Fibroblast of lung (primary cell): ENCODE measurements around the gene RB1. TPM values are rescaled to one million over a fixed set of nuclear protein-coding genes. Genes with fewer than 3 reads are reported as not detected.

ENCODE experiments used
- DNase-seq, 2 donors: peaks; one replicate each; pipeline versions ENCODE4 v3.0.0 to v3.0.0-alpha.2; 2010; ENCODE audit warnings: low read depth in 2 of 2
- H2AFZ ChIP-seq: 2 replicates; pipeline ENCODE4 v1.5.1; 2012; ENCODE audit warnings: low read length, control low read depth, inconsistent platforms
- H3K27ac ChIP-seq: 2 replicates; pipeline ENCODE4 v1.5.1; 2011; ENCODE audit warnings: low read length, control low read depth; ENCODE audit not compliant: insufficient read depth
- H3K27me3 ChIP-seq: 2 replicates; pipeline ENCODE4 v1.5.1; 2011; ENCODE audit warnings: mild to moderate bottlenecking, low read length; ENCODE audit not compliant: control insufficient read depth, insufficient read depth
- H3K36me3 ChIP-seq: 2 replicates; pipeline ENCODE4 v1.5.1; 2011; ENCODE audit warnings: low read length; ENCODE audit not compliant: control insufficient read depth, insufficient read depth
- H3K4me1 ChIP-seq: 2 replicates; pipeline ENCODE4 v1.5.1; 2011; ENCODE audit warnings: low read length; ENCODE audit not compliant: control insufficient read depth, insufficient read depth; ENCODE audit errors: extremely low read depth
- H3K4me2 ChIP-seq: 2 replicates; pipeline ENCODE4 v1.5.1; 2011; ENCODE audit warnings: low read length, control low read depth; ENCODE audit not compliant: insufficient read depth; ENCODE audit errors: extremely low read depth
- H3K4me3 ChIP-seq, 4 experiments: fragments of 200-600 bp in 1 of 4; sonication (generic) in 1 of 4; replicated peaks in 1 of 4; 2 replicates each; pipeline ENCODE4 v1.5.1; 2011 to 2016; ENCODE audit warnings: low read length in 4 of 4, low read depth in 3 of 4, mild to moderate bottlenecking in 3 of 4, control low read depth in 2 of 4, inconsistent platforms in 1 of 4, mixed read lengths in 1 of 4; ENCODE audit not compliant: insufficient read depth in 1 of 4; ENCODE audit errors: control extremely low read depth in 1 of 4
- H3K79me2 ChIP-seq: 2 replicates; pipeline ENCODE4 v1.5.1; 2012; ENCODE audit warnings: mild to moderate bottlenecking, low read length, inconsistent platforms; ENCODE audit not compliant: control insufficient read depth, insufficient read depth
- H3K9ac ChIP-seq: 2 replicates; pipeline ENCODE4 v1.5.1; 2011; ENCODE audit warnings: mild to moderate bottlenecking, low read length, control low read depth; ENCODE audit not compliant: insufficient read depth
- H3K9me3 ChIP-seq: 2 replicates; pipeline ENCODE4 v1.5.1; 2012; ENCODE audit warnings: low read depth, low read length; ENCODE audit not compliant: control insufficient read depth, insufficient read depth
- H4K20me1 ChIP-seq: 2 replicates; pipeline ENCODE4 v1.5.1; 2011; ENCODE audit warnings: low read length; ENCODE audit not compliant: control insufficient read depth, insufficient read depth; ENCODE audit errors: extremely low read depth
- CTCF ChIP-seq, 2 donors: IDR thresholded peaks in 1 of 2; conservative IDR thresholded peaks in 1 of 2; 1 replicate in 1 of 2; 2 replicates in 1 of 2; pipeline ENCODE4 v1.5.1; 2011 to 2012; ENCODE audit warnings: low read length in 2 of 2, control low read depth in 1 of 2, inconsistent platforms in 1 of 2, low read depth in 1 of 2, mild to moderate bottlenecking in 1 of 2
- EZH2 ChIP-seq: IDR thresholded peaks from 2 replicates; pipeline ENCODE4 v1.5.1; 2012; ENCODE audit warnings: low read length, control low read depth, mild to moderate bottlenecking; ENCODE audit errors: missing control alignments
- polyA plus RNA-seq, 2 donors: library from polyadenylated mRNA; depleted of rRNA in 1 of 2; stranded (reverse) in 1 of 2; unstranded in 1 of 2; fragments of >200 nt; gene quantifications; 2 replicates each; pipeline ENCODE4 v1.2.1, GENCODE V29; 2011 to 2012; ENCODE audit warnings: missing spikeins in 1 of 2
- total RNA-seq: library from RNA; depleted of rRNA; stranded (reverse); fragments of >200 nt; gene quantifications from 2 replicates; pipeline ENCODE4 v1.2.1, GENCODE V29; 2014

The RB1 gene
- total and polyA plus RNA-seq, 2 donors (not counting 1 experiment from before 2014, with no cell fraction given), result 31.9 to 39.7 TPM

GRCh38 chr13:48380581-48380980 is 77.0 kb downstream of the RB1 start:
- Histone ChIP-seq H3K9me3 (no peaks in the 10 kb centered on the region), H3K4me2 (no peak overlapping the region), H3K27ac (no peak overlapping the region), H3K4me1 (no peaks in the 10 kb centered on the region), H3K79me2 (no peaks in the 10 kb centered on the region), H3K27me3 (no peaks in the 10 kb centered on the region), H3K36me3 (no peaks in the 10 kb centered on the region), H4K20me1 (no peaks in the 10 kb centered on the region), H2AFZ (no peak overlapping the region), H3K9ac (no peak overlapping the region), H3K4me3 (no peak overlapping the region)
- DNase-seq, result no peak
- TF ChIP-seq EZH2 (no peak), CTCF (conservative IDR thresholded peaks at IDR 0.05 in 1 of 2, IDR thresholded peaks at IDR 0.05 in 1 of 2; ENCODE audit: low read depth in 1 of 2, low read length in 2 of 2) (no peak)

GRCh38 chr13:48383384-48383783 is 79.8 kb downstream of the RB1 start:
- Histone ChIP-seq H3K4me3 (no peak overlapping the region), H3K79me2 (no peaks in the 10 kb centered on the region), H3K36me3 (no peaks in the 10 kb centered on the region), H2AFZ (no peak overlapping the region), H3K4me1 (no peaks in the 10 kb centered on the region), H3K9me3 (no peaks in the 10 kb centered on the region), H4K20me1 (no peaks in the 10 kb centered on the region), H3K27ac (no peak overlapping the region), H3K9ac (no peak overlapping the region), H3K27me3 (no peaks in the 10 kb centered on the region), H3K4me2 (no peak overlapping the region)
- DNase-seq, result no peak
- TF ChIP-seq EZH2 (no peak), CTCF (conservative IDR thresholded peaks at IDR 0.05 in 1 of 2, IDR thresholded peaks at IDR 0.05 in 1 of 2; ENCODE audit: low read depth in 1 of 2, low read length in 2 of 2) (no peak)

DNA sequence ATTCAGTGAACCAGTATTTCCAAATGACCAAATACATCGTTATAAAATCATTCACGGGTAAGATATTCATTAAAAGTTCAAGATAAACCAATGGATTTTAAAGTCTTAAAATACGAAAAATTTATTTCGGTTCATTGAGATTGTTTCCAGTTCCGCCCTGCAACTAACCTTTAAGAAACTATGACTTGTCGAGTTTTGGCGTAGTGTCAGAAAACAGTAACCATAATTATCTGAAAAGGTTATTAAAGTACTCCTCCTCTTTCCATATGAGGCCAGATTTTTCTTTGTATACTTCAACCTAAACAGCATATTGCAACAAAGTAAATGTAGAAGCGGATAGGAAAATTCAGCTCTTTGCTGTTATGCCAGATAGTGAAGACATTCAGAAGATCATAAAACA is 83.3 kb downstream of the RB1 start:
- H3K4me1 ChIP-seq, result no peaks in the 10 kb centered on the region
- H3K27me3 ChIP-seq, result no peaks in the 10 kb centered on the region
- no peak overlapping the region for H3K4me3 ChIP-seq
- DNase-seq, result no peak
- no peaks in the 10 kb centered on the region for H3K9me3 ChIP-seq
- no peaks in the 10 kb centered on the region for H3K36me3 ChIP-seq
- no peak overlapping the region for H3K9ac ChIP-seq
- no peak overlapping the region for H3K27ac ChIP-seq
- H4K20me1 ChIP-seq, result no peaks in the 10 kb centered on the region
- no peak overlapping the region for H3K4me2 ChIP-seq
- TF ChIP-seq EZH2 (no peak), CTCF (conservative IDR thresholded peaks at IDR 0.05 in 1 of 2, IDR thresholded peaks at IDR 0.05 in 1 of 2; ENCODE audit: low read depth in 1 of 2, low read length in 2 of 2) (no peak)
- no peaks in the 10 kb centered on the region for H3K79me2 ChIP-seq
- H2AFZ ChIP-seq, result no peak overlapping the region
